Astrocyte (in vitro differentiated cells and primary cell): ENCODE results near the gene ZBTB44. TPM values are rescaled to one million over a fixed set of nuclear protein-coding genes. Genes with fewer than 3 reads are reported as not detected.

Experiments used
- DNase-seq: peaks from one replicate; pipeline ENCODE4 v3.0.0-alpha.2; 2010; ENCODE audit warnings: low read depth
- FAIRE-seq: peaks from 2 replicates; lab custom pipeline; 2011; peaks lifted over from hg19 to GRCh38; lab: Jason Lieb, UNC
- H2AFZ ChIP-seq: 2 replicates; pipeline ENCODE4 v1.6.0; 2012; ENCODE audit warnings: low read depth, low read length, inconsistent platforms
- H3K27ac ChIP-seq: 2 replicates; pipeline ENCODE4 v1.5.1; 2011; ENCODE audit warnings: low read depth, low read length, inconsistent platforms
- H3K27me3 ChIP-seq: 2 replicates; pipeline ENCODE4 v1.6.0; 2011; ENCODE audit warnings: low read length, inconsistent platforms; ENCODE audit not compliant: insufficient read depth
- H3K36me3 ChIP-seq: 2 replicates; pipeline ENCODE4 v1.5.1; 2011; ENCODE audit warnings: low read length, inconsistent platforms; ENCODE audit not compliant: insufficient read depth
- H3K4me1 ChIP-seq: 2 replicates; pipeline ENCODE4 v1.5.1; 2011; ENCODE audit warnings: low read length, inconsistent platforms; ENCODE audit not compliant: insufficient read depth
- H3K4me2 ChIP-seq: 2 replicates; pipeline ENCODE4 v1.6.0; 2012; ENCODE audit warnings: low read length, inconsistent platforms
- H3K4me3 ChIP-seq: 2 replicates; pipeline ENCODE4 v1.5.1; 2011; ENCODE audit warnings: low read depth, mild to moderate bottlenecking, low read length, inconsistent platforms; ENCODE audit not compliant: insufficient read depth
- H3K79me2 ChIP-seq: 2 replicates; pipeline ENCODE4 v1.6.0; 2012; ENCODE audit warnings: mild to moderate bottlenecking, low read length, inconsistent platforms; ENCODE audit not compliant: insufficient read depth
- H3K9ac ChIP-seq: 2 replicates; pipeline ENCODE4 v1.6.0; 2012; ENCODE audit warnings: mild to moderate bottlenecking, low read length, inconsistent platforms
- H3K9me3 ChIP-seq: 2 replicates; pipeline ENCODE4 v1.5.1; 2012; ENCODE audit warnings: low read depth, mild to moderate bottlenecking, low read length, inconsistent platforms; ENCODE audit not compliant: insufficient read depth
- H4K20me1 ChIP-seq: 2 replicates; pipeline ENCODE4 v1.6.0; 2012; ENCODE audit warnings: low read length, inconsistent platforms; ENCODE audit not compliant: insufficient read depth
- H3K27ac Mint-ChIP-seq: one replicate; pipeline ENCODE4 v1.8.0; 2021; ENCODE audit warnings: mild to moderate bottlenecking, mixed read lengths; ENCODE audit not compliant: unreplicated experiment
- H3K27me3 Mint-ChIP-seq: one replicate; pipeline ENCODE4 v1.8.0; 2021; ENCODE audit warnings: low read depth, mixed read lengths; ENCODE audit not compliant: unreplicated experiment
- H3K36me3 Mint-ChIP-seq: one replicate; pipeline ENCODE4 v1.8.0; 2021; ENCODE audit warnings: low read depth, mixed read lengths; ENCODE audit not compliant: unreplicated experiment
- H3K4me1 Mint-ChIP-seq: one replicate; pipeline ENCODE4 v1.8.0; 2021; ENCODE audit warnings: low read depth, mixed read lengths; ENCODE audit not compliant: unreplicated experiment
- H3K4me3 Mint-ChIP-seq: one replicate; pipeline ENCODE4 v1.8.0; 2021; ENCODE audit warnings: mild to moderate bottlenecking, moderate library complexity, mixed read lengths; ENCODE audit not compliant: unreplicated experiment
- H3K9me3 Mint-ChIP-seq: one replicate; pipeline ENCODE4 v1.8.0; 2021; ENCODE audit warnings: mild to moderate bottlenecking, mixed read lengths; ENCODE audit not compliant: unreplicated experiment
- EZH2 ChIP-seq: IDR thresholded peaks from 2 replicates; pipeline ENCODE4 v1.6.1; 2012; ENCODE audit warnings: mild to moderate bottlenecking, low read length, inconsistent platforms; ENCODE audit not compliant: insufficient read depth
- total RNA-seq: library from RNA; stranded (reverse); gene quantifications from 2 replicates; pipeline ENCODE4 v1.2.1, GENCODE V29; 2021
- TF ChIP-seq, protein P1 (sequence below): IDR thresholded peaks from 2 replicates; pipeline ENCODE4 v1.5.1; 2011; ENCODE audit warnings: low read depth, mild to moderate bottlenecking, inconsistent platforms, low read length, moderate library complexity; ENCODE audit not compliant: insufficient read depth

Gene ZBTB44
- total RNA-seq, 1 donor from 2014 or later = 25.3 TPM

DNA sequence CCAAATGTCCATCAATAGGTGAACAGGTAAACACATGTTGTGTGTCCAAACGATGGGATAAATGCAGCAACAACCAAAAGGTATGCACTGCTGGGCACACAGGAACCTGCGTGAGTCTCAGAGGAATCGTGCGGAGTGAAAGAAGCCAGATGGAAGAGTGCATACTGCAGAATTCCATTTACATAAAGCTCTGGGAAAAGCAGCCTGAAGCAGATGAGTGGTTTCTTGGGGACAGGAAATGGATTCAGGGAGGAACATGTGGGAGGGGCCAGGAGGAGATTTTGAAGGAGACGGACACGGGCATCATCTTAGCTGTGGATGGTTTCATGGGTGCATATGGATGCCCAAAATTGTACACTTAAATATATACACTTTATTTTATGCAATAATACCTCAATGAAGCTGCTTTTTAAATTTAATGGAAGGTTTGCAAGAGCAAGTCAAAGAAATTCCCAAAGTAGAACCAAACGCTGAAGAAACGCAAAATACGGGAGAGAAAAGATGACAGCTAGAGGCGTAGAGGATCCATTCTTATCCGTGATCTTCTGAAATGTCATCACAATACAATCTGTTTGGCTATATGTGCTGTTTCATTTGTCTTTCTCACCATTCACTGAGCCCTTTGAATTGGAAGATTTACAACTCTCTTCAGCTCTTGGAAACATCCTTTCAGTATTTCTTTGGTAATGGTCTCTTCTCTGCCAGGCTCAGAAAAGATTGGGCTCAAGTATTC is 130.7 kb downstream of the ZBTB44 start:
- no peak overlapping the region for H3K4me2 ChIP-seq
- peaks cover 22% of the 10 kb centered on the region for H3K4me1 Mint-ChIP-seq
- H3K9ac ChIP-seq = no peak overlapping the region
- H4K20me1 ChIP-seq = no peaks in the 10 kb centered on the region
- no peaks in the 10 kb centered on the region for H3K36me3 Mint-ChIP-seq
- H3K79me2 ChIP-seq = no peaks in the 10 kb centered on the region
- no peaks in the 10 kb centered on the region for H3K27me3 ChIP-seq
- DNase-seq = no peak
- H3K9me3 Mint-ChIP-seq = peaks cover 3% of the 10 kb centered on the region
- H3K27ac Mint-ChIP-seq = no peak overlapping the region
- H2AFZ ChIP-seq = no peak overlapping the region
- H3K27ac ChIP-seq = no peak overlapping the region
- H3K36me3 ChIP-seq = no peaks in the 10 kb centered on the region
- FAIRE-seq = no peak
- H3K27me3 Mint-ChIP-seq = peaks cover 6% of the 10 kb centered on the region
- TF ChIP-seq EZH2 = no peak
- TF ChIP-seq, protein P1, sequence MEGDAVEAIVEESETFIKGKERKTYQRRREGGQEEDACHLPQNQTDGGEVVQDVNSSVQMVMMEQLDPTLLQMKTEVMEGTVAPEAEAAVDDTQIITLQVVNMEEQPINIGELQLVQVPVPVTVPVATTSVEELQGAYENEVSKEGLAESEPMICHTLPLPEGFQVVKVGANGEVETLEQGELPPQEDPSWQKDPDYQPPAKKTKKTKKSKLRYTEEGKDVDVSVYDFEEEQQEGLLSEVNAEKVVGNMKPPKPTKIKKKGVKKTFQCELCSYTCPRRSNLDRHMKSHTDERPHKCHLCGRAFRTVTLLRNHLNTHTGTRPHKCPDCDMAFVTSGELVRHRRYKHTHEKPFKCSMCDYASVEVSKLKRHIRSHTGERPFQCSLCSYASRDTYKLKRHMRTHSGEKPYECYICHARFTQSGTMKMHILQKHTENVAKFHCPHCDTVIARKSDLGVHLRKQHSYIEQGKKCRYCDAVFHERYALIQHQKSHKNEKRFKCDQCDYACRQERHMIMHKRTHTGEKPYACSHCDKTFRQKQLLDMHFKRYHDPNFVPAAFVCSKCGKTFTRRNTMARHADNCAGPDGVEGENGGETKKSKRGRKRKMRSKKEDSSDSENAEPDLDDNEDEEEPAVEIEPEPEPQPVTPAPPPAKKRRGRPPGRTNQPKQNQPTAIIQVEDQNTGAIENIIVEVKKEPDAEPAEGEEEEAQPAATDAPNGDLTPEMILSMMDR = no peak
- H3K9me3 ChIP-seq = no peaks in the 10 kb centered on the region
- H3K4me1 ChIP-seq = no peaks in the 10 kb centered on the region
- no peak overlapping the region for H3K4me3 ChIP-seq
- H3K4me3 Mint-ChIP-seq = peak overlapping the region; percentile 12

GRCh38 chr11:130181295-130182272 is 133.1 kb downstream of the ZBTB44 start:
- H3K4me1 Mint-ChIP-seq = peaks cover 24% of the 10 kb centered on the region
- Histone ChIP-seq H3K79me2 (no peaks in the 10 kb centered on the region), H3K4me2 (no peak overlapping the region), H3K9ac (no peak overlapping the region), H3K27ac (no peak overlapping the region), H3K4me3 (no peak overlapping the region), H3K36me3 (no peaks in the 10 kb centered on the region), H3K9me3 (no peaks in the 10 kb centered on the region), H3K27me3 (no peaks in the 10 kb centered on the region), H2AFZ (no peak overlapping the region), H4K20me1 (no peaks in the 10 kb centered on the region), H3K4me1 (no peaks in the 10 kb centered on the region)
- H3K27ac Mint-ChIP-seq = no peak overlapping the region
- peak; percentile 61 for DNase-seq
- peaks cover 3% of the 10 kb centered on the region for H3K9me3 Mint-ChIP-seq
- no peak for FAIRE-seq
- H3K27me3 Mint-ChIP-seq = peaks cover 6% of the 10 kb centered on the region
- TF ChIP-seq, protein P1 = no peak
- TF ChIP-seq EZH2 = no peak
- H3K4me3 Mint-ChIP-seq = no peak overlapping the region
- H3K36me3 Mint-ChIP-seq = no peaks in the 10 kb centered on the region
